ENCODE results near the gene TBRG4.
"Not testable (repeated sequence)": the region's sequence is repeated elsewhere in the genome, so short reads cannot be mapped to it uniquely, and the experiment has no call there.

The TBRG4 gene

GRCh38 chr7:45111298-45112223 is at the start of gene TBRG4:
Gene TBRG4 (minus strand): TSS chr7:45111697. CDS start chr7:45109237, 2,460 bp downstream.
- DNase-seq (ENCODE audit: insufficient read length, low spot score), result peak; percentile 92
- peak; percentile 93 for FAIRE-seq

- no peak for DNase-seq (ENCODE audit: insufficient read length, low spot score)
- no peak for FAIRE-seq
These were observed 49.6 kb upstream of the TBRG4 start for GRCh38 chr7:45161138-45161537.

GRCh38 chr7:45160417-45160881 is 49.0 kb upstream of the TBRG4 start:
- DNase-seq (ENCODE audit: insufficient read length, low spot score), result peak; percentile 56
- no peak for FAIRE-seq

- DNase-seq (ENCODE audit: insufficient read length, low spot score) (no peak), FAIRE-seq (no peak)
These were observed 47.8 kb upstream of the TBRG4 start for GRCh38 chr7:45159296-45159695.

- FAIRE-seq, result no peak
- no peak for DNase-seq (ENCODE audit: insufficient read length, low spot score)
These were observed 47.0 kb upstream of the TBRG4 start for GRCh38 chr7:45158471-45158870.

- no peak for FAIRE-seq
- DNase-seq (ENCODE audit: insufficient read length, low spot score), result no peak
These were observed 46.3 kb upstream of the TBRG4 start, which contains the start of gene RAMP3 for GRCh38 chr7:45157653-45158401. Gene RAMP3 (plus strand): TSS chr7:45157791. CDS start chr7:45157829, 38 bp downstream.

GRCh38 chr7:45157286-45157652 is 45.8 kb upstream of the TBRG4 start:
- no peak for FAIRE-seq
- no peak for DNase-seq (ENCODE audit: insufficient read length, low spot score)

- DNase-seq (ENCODE audit: insufficient read length, low spot score), result no peak
- no peak for FAIRE-seq
These were observed 45.2 kb upstream of the TBRG4 start for GRCh38 chr7:45156516-45157272.

GRCh38 chr7:45155941-45156340 is 44.4 kb upstream of the TBRG4 start:
- DNase-seq (ENCODE audit: insufficient read length, low spot score) (no peak), FAIRE-seq (no peak)

GRCh38 chr7:45155357-45155900 is 43.9 kb upstream of the TBRG4 start:
- no peak for DNase-seq (ENCODE audit: insufficient read length, low spot score)
- no peak for FAIRE-seq

- DNase-seq (ENCODE audit: insufficient read length, low spot score); FAIRE-seq: not testable (repeated sequence)
These were observed 42.4 kb upstream of the TBRG4 start for GRCh38 chr7:45153861-45154260.

- FAIRE-seq, result no peak
- DNase-seq (ENCODE audit: insufficient read length, low spot score), result no peak
These were observed 41.7 kb upstream of the TBRG4 start for GRCh38 chr7:45153233-45153632.

GRCh38 chr7:45151967-45152366 is 40.5 kb upstream of the TBRG4 start:
- FAIRE-seq, result no peak
- no peak for DNase-seq (ENCODE audit: insufficient read length, low spot score)

GRCh38 chr7:45151131-45151684 is 39.7 kb upstream of the TBRG4 start:
- FAIRE-seq, result no peak

GRCh38 chr7:45150199-45150598 is 38.7 kb upstream of the TBRG4 start:
- FAIRE-seq (no peak), DNase-seq (ENCODE audit: insufficient read length, low spot score) (no peak)

More at GRCh38 chr7:45151131-45151684, 39.7 kb upstream of the TBRG4 start:
- DNase-seq (ENCODE audit: insufficient read length, low spot score), result no peak

GRCh38 chr7:45149606-45150005 is 38.1 kb upstream of the TBRG4 start:
- no peak for DNase-seq (ENCODE audit: insufficient read length, low spot score)
- FAIRE-seq, result no peak

GRCh38 chr7:45148653-45148973 is 37.1 kb upstream of the TBRG4 start:
- DNase-seq (ENCODE audit: insufficient read length, low spot score) (no peak), FAIRE-seq (no peak)

- no peak for DNase-seq (ENCODE audit: insufficient read length, low spot score)
- FAIRE-seq, result no peak
These were observed 36.6 kb upstream of the TBRG4 start for GRCh38 chr7:45147858-45148652.

GRCh38 chr7:45146531-45147379 is 35.3 kb upstream of the TBRG4 start:
- FAIRE-seq, result no peak

More at GRCh38 chr7:45146531-45147379, 35.3 kb upstream of the TBRG4 start:
- DNase-seq (ENCODE audit: insufficient read length, low spot score), result no peak
